Keratinocyte (primary cell): ENCODE data around the gene KLHL2. TPM values are rescaled to one million over a fixed set of nuclear protein-coding genes. Genes with fewer than 3 reads are reported as not detected.
"Not testable (repeated sequence)": the region's sequence is repeated elsewhere in the genome, so short reads cannot be mapped to it uniquely, and the experiment has no call there.

Experiments used
- DNase-seq: peaks from one replicate; pipeline ENCODE4 v3.0.0-alpha.2; 2011; ENCODE audit warnings: low read depth, missing footprints, low spot score
- FAIRE-seq: peaks from 2 replicates; lab custom pipeline; 2011; peaks lifted over from hg19 to GRCh38; lab: Jason Lieb, UNC
- H2AFZ ChIP-seq: 2 replicates; pipeline ENCODE4 v1.6.0; 2012; ENCODE audit warnings: low read length, control low read depth, inconsistent platforms; ENCODE audit not compliant: control insufficient read depth
- H3K27ac ChIP-seq: 2 replicates; pipeline ENCODE4 v1.5.1; 2011; ENCODE audit warnings: low read length; ENCODE audit not compliant: control insufficient read depth, insufficient read depth
- H3K27me3 ChIP-seq: 3 replicates; pipeline ENCODE4 v1.6.0; 2011; ENCODE audit warnings: low read length; ENCODE audit not compliant: control insufficient read depth, insufficient read depth; ENCODE audit errors: extremely low read depth
- H3K36me3 ChIP-seq, 2 experiments: 2 replicates in 1 of 2; 3 replicates in 1 of 2; pipeline ENCODE4 v1.5.1; 2011; ENCODE audit warnings: low read length in 2 of 2, mild to moderate bottlenecking in 1 of 2; ENCODE audit not compliant: control insufficient read depth in 2 of 2, insufficient read depth in 2 of 2; ENCODE audit errors: extremely low read depth in 1 of 2
- H3K4me1 ChIP-seq: 3 replicates; pipeline ENCODE4 v1.5.1; 2011; ENCODE audit warnings: low read length; ENCODE audit not compliant: control insufficient read depth, insufficient read depth; ENCODE audit errors: extremely low read depth
- H3K4me2 ChIP-seq: 3 replicates; pipeline ENCODE4 v1.6.0; 2011; ENCODE audit warnings: low read depth, low read length; ENCODE audit not compliant: control insufficient read depth, insufficient read depth; ENCODE audit errors: extremely low read depth
- H3K4me3 ChIP-seq, 3 experiments: fragments of 200-600 bp in 1 of 3; sonication (generic) in 1 of 3; 2 replicates in 2 of 3; 3 replicates in 1 of 3; pipeline ENCODE4 v1.5.1; 2011 to 2016; ENCODE audit warnings: low read length in 3 of 3, mild to moderate bottlenecking in 3 of 3, control low read depth in 2 of 3, inconsistent platforms in 1 of 3, low read depth in 1 of 3, mixed read lengths in 1 of 3, mixed run types in 1 of 3, moderate library complexity in 1 of 3; ENCODE audit not compliant: control insufficient read depth in 2 of 3, insufficient read depth in 2 of 3; ENCODE audit errors: extremely low read depth in 1 of 3
- H3K79me2 ChIP-seq: 2 replicates; pipeline ENCODE4 v1.6.0; 2012; ENCODE audit warnings: low read length; ENCODE audit not compliant: control insufficient read depth, insufficient read depth
- H3K9ac ChIP-seq: 3 replicates; pipeline ENCODE4 v1.6.0; 2011; ENCODE audit warnings: low read length; ENCODE audit not compliant: control insufficient read depth, insufficient read depth; ENCODE audit errors: extremely low read depth
- H3K9me1 ChIP-seq: 3 replicates; pipeline ENCODE4 v1.6.0; 2011; ENCODE audit warnings: low read length; ENCODE audit not compliant: control insufficient read depth, insufficient read depth; ENCODE audit errors: extremely low read depth
- H3K9me3 ChIP-seq: 2 replicates; pipeline ENCODE4 v1.5.1; 2012; ENCODE audit warnings: low read depth, low read length; ENCODE audit not compliant: control insufficient read depth
- H4K20me1 ChIP-seq: 3 replicates; pipeline ENCODE4 v1.6.0; 2011; ENCODE audit warnings: low read length; ENCODE audit not compliant: control insufficient read depth, insufficient read depth; ENCODE audit errors: extremely low read depth
- EZH2 ChIP-seq: IDR thresholded peaks from one replicate; pipeline ENCODE4 v1.6.1; 2012; ENCODE audit warnings: inconsistent platforms, mild to moderate bottlenecking, low read length, moderate library complexity
- dilution Hi-C: fragments of 300-500 bp; cut with MboI; formaldehyde crosslinking; loops from one replicate; pipeline ENCODE4 v1.7.0; 2020; ENCODE audit warnings: low sequenced_read_pairs; ENCODE audit not compliant: extremely low pct_ligation_motif_present
- polyA plus RNA-seq, 5 experiments: library from polyadenylated mRNA; depleted of rRNA in 3 of 5; stranded (reverse) in 3 of 5; stranded (forward) in 1 of 5; unstranded in 1 of 5; fragments of >200 nt; gene quantifications; 1 replicate in 1 of 5; 2 replicates in 3 of 5; 3 replicates in 1 of 5; pipeline versions ENCODE4 v1.2.1 to v1.2.3, GENCODE V29; 2011 to 2012; ENCODE audit warnings: missing spikeins in 2 of 5, low read depth in 1 of 5, low replicate concordance in 1 of 5
- TF ChIP-seq, protein P1 (sequence below), 3 experiments: IDR thresholded peaks in 1 of 3; conservative IDR thresholded peaks in 1 of 3; optimal IDR thresholded peaks in 1 of 3; 2 replicates in 2 of 3; 3 replicates in 1 of 3; pipeline versions ENCODE3 to v1.5.1; 2011; ENCODE audit warnings: low read length in 3 of 3, mild to moderate bottlenecking in 3 of 3, moderate library complexity in 2 of 3, control low read depth in 1 of 3, inconsistent platforms in 1 of 3; ENCODE audit not compliant: insufficient read depth in 2 of 3; ENCODE audit errors: extremely low read depth in 1 of 3

KLHL2 gene
- polyA plus RNA-seq, 1 donor (not counting 4 experiments of a cell fraction or from before 2014, with no cell fraction given), result 18.5 TPM

DNA sequence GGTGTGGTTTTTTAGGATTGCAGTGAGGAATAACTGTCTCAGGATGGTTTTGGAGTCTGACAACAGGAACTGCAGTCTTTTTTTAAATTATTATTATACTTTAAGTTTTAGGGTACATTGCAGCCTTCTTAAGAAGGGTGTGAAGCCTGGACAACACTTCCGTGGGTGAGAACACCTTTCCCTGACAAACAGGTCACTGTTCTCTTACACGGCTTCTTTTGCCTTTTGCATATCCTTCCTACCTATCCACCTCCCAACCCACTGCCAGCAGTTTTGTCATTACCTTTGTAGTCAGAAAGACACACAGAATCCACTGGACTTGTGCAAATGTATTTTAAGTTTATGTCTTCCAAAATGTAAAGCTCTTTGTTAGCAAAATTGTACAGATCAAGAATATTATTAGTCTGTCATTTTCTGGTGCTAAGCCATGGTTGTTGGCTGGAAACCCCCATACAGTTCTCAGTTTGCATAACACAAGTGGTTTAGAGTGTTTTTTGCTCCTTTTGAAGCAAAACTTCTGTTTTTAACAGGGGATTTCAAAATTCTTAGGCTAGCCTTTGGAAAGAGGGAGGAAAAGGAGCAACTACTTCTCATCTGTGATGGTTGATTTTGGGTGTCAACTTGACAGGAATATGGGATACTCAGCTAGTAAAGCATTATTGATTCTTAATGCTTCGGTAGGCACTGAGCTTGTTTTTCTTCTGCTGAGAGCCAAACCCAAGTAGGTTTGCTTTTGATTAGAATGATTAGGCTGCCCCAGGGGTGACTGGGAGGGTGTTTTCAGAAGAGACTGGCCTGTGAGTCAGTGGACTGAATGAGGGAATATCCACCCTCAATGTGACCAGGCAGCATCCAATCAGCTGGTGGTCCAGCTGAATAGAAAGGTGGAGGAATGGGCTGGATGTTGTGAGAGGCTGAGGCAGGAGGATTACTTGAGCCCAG is 29.4 kb upstream of the KLHL2 start:
- H3K4me3 ChIP-seq, result no peak overlapping the region
- no peaks in the 10 kb centered on the region for H3K9me3 ChIP-seq
- no peaks in the 10 kb centered on the region for H3K36me3 ChIP-seq
- dilution Hi-C loops, result no loop called here
- no peak overlapping the region for H3K4me2 ChIP-seq
- no peak overlapping the region for H3K27ac ChIP-seq
- FAIRE-seq, result no peak
- H3K9me1 ChIP-seq, result no peaks in the 10 kb centered on the region
- no peaks in the 10 kb centered on the region for H3K27me3 ChIP-seq
- H3K4me1 ChIP-seq, result no peaks in the 10 kb centered on the region
- H2AFZ ChIP-seq, result no peak overlapping the region
- H3K9ac ChIP-seq, result no peak overlapping the region
- H3K79me2 ChIP-seq, result no peaks in the 10 kb centered on the region
- DNase-seq, result no peak
- H4K20me1 ChIP-seq, result no peaks in the 10 kb centered on the region
- TF ChIP-seq, protein P1, sequence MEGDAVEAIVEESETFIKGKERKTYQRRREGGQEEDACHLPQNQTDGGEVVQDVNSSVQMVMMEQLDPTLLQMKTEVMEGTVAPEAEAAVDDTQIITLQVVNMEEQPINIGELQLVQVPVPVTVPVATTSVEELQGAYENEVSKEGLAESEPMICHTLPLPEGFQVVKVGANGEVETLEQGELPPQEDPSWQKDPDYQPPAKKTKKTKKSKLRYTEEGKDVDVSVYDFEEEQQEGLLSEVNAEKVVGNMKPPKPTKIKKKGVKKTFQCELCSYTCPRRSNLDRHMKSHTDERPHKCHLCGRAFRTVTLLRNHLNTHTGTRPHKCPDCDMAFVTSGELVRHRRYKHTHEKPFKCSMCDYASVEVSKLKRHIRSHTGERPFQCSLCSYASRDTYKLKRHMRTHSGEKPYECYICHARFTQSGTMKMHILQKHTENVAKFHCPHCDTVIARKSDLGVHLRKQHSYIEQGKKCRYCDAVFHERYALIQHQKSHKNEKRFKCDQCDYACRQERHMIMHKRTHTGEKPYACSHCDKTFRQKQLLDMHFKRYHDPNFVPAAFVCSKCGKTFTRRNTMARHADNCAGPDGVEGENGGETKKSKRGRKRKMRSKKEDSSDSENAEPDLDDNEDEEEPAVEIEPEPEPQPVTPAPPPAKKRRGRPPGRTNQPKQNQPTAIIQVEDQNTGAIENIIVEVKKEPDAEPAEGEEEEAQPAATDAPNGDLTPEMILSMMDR (optimal IDR thresholded peaks at IDR 0.05 in 1 of 3, IDR thresholded peaks at IDR 0.05 in 1 of 3, conservative IDR thresholded peaks at IDR 0.05 in 1 of 3; ENCODE audit: extremely low read depth in 1 of 3, insufficient read depth in 2 of 3, low read length in 3 of 3), result no peak
- TF ChIP-seq EZH2, result no peak

DNA sequence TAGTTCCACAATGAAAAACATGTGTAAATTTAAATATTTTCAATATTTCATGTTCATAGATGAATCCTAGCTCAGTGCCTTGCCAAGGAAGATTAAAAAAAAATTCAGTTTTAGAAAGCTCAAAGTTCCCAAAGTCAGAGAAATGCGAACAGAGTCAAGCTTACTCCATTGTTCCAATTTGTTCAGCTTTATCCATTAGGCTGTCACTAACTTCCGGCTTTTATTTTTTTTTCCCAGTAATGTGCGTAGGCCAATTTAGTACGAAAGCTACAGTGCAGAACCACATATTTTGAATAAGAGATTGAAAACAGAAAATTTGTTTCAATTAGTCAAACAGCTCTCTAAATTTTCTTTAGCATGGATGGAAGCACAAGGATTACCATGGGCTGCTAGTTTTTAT is 23.1 kb upstream of the KLHL2 start:
- H3K27ac ChIP-seq, result no peak overlapping the region
- no peak overlapping the region for H3K4me3 ChIP-seq
- H3K9ac ChIP-seq, result no peak overlapping the region
- DNase-seq (no peak), FAIRE-seq (no peak)
- H2AFZ ChIP-seq, result no peak overlapping the region
- no peaks in the 10 kb centered on the region for H3K36me3 ChIP-seq
- no peaks in the 10 kb centered on the region for H3K9me1 ChIP-seq
- no peaks in the 10 kb centered on the region for H3K9me3 ChIP-seq
- no peak overlapping the region for H3K4me2 ChIP-seq
- TF ChIP-seq, protein P1 (optimal IDR thresholded peaks at IDR 0.05 in 1 of 3, IDR thresholded peaks at IDR 0.05 in 1 of 3, conservative IDR thresholded peaks at IDR 0.05 in 1 of 3; ENCODE audit: extremely low read depth in 1 of 3, insufficient read depth in 2 of 3, low read length in 3 of 3), result no peak
- no peak for TF ChIP-seq EZH2
- no peaks in the 10 kb centered on the region for H3K27me3 ChIP-seq
- dilution Hi-C loops, result no loop called here
- no peaks in the 10 kb centered on the region for H3K79me2 ChIP-seq
- no peaks in the 10 kb centered on the region for H4K20me1 ChIP-seq
- no peaks in the 10 kb centered on the region for H3K4me1 ChIP-seq

DNA sequence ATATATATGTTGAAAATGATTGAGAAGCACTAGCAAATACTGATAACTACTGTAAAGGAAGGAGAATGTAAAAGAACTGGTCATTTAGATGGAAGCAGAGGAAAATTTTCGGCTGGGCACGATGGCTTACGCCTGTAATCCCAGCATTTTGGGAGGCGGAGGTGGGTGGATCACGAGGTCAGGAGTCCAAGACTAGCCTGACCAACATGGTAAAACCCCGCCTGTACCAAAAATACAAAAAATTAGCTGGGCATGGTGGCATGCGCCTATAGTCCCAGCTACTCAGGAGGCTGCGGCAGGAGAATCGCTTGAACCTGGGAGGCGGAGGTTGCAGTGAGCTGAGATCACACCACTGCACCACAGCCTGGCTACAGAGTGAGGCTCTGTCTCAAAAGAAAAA is 22.4 kb upstream of the KLHL2 start:
- H3K79me2 ChIP-seq, H3K9me1 ChIP-seq, H3K4me3 ChIP-seq, H3K9ac ChIP-seq, H2AFZ ChIP-seq, H3K9me3 ChIP-seq, H3K36me3 ChIP-seq, H3K27me3 ChIP-seq, dilution Hi-C loops, H3K4me2 ChIP-seq, FAIRE-seq, H3K4me1 ChIP-seq, DNase-seq, H4K20me1 ChIP-seq, H3K27ac ChIP-seq: not testable (repeated sequence)
